HUES6 (cell line): Measurements from ENCODE around the gene TNS1.
"Not testable (repeated sequence)": the region's sequence is repeated elsewhere in the genome, so short reads cannot be mapped to it uniquely, and the experiment has no call there.

Experiments
- H3K27ac ChIP-seq: 2 replicates; pipeline ENCODE4 v1.7.0; 2013; ENCODE audit warnings: low read depth, mild to moderate bottlenecking, low read length, inconsistent platforms
- H3K27me3 ChIP-seq: 2 replicates; pipeline ENCODE4 v1.6.1; 2013; ENCODE audit warnings: low read length; ENCODE audit not compliant: control insufficient read depth, insufficient read depth
- H3K36me3 ChIP-seq: 2 replicates; pipeline ENCODE4 v1.6.1; 2013; ENCODE audit warnings: low read length; ENCODE audit not compliant: control insufficient read depth, insufficient read depth
- H3K4me1 ChIP-seq: 2 replicates; pipeline ENCODE4 v1.6.1; 2013; ENCODE audit warnings: low read length; ENCODE audit not compliant: control insufficient read depth, insufficient read depth
- H3K4me3 ChIP-seq: 2 replicates; pipeline ENCODE4 v1.5.1; 2013; ENCODE audit warnings: low read depth, low read length
- H3K9ac ChIP-seq: one replicate; pipeline ENCODE4 v1.6.1; 2013; ENCODE audit warnings: mild to moderate bottlenecking, low read length
- H3K9me3 ChIP-seq: 2 replicates; pipeline ENCODE4 v1.6.1; 2013; ENCODE audit warnings: low read depth, low read length; ENCODE audit not compliant: control insufficient read depth, insufficient read depth

Gene TNS1

GRCh38 chr2:217818293-217818850, 184.4 kb downstream of the TNS1 start:
- H3K4me3 ChIP-seq, result no peak overlapping the region
- no peaks in the 10 kb centered on the region for H3K9me3 ChIP-seq
- peaks cover 2% of the 10 kb centered on the region; the same call in 1 of the 2 replicates for H3K4me1 ChIP-seq
- H3K9ac ChIP-seq, result no peak overlapping the region
- no peaks in the 10 kb centered on the region for H3K27me3 ChIP-seq
- no peak overlapping the region for H3K27ac ChIP-seq
- H3K36me3 ChIP-seq, result 0 out of 2 replicates have a peak, but pooled peaks cover 2% of the 10 kb centered on the region

DNA sequence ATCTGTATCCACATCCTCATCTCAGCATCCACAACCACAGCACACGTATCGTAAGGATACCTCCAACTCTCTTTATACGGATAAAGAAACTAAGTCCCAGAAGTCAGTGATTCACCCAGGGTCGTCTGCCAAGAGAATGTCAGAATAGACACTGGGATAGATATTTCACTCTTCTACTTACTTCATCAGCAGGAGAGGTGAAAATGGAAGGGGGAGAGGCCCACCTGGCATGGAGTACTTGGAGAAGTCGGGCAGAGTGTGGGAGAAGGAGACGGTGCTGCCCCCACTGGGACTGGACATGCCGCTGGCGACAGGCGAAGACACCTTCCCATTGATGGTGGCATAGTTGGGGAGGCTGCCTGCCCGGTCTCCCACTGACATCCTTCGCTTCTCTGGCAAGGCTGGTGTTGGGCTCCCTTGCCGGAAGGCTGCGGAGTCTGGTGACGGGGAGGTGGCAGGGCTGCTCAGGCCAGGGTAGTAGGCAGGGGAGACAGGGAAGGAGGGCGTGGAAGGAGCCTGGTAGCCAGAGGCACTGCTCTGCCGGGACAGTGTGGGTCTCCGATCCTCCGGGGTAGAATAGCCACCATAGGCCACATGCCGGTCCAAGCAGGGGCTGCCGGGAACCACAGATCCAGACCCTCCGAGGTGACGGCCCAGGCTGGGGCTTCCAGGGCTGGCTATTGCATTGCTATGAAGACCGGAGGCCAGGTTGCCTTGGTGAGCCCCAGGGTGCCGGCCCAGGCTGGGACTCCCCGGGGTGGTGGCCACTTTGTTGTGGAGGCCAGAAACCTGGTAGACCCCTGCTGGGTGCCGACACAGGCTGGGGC, 185.1 kb downstream of the TNS1 start:
- Histone ChIP-seq H3K36me3 (0 out of 2 replicates have a peak, but pooled peaks cover 2% of the 10 kb centered on the region), H3K27ac (no peak overlapping the region)

DNA sequence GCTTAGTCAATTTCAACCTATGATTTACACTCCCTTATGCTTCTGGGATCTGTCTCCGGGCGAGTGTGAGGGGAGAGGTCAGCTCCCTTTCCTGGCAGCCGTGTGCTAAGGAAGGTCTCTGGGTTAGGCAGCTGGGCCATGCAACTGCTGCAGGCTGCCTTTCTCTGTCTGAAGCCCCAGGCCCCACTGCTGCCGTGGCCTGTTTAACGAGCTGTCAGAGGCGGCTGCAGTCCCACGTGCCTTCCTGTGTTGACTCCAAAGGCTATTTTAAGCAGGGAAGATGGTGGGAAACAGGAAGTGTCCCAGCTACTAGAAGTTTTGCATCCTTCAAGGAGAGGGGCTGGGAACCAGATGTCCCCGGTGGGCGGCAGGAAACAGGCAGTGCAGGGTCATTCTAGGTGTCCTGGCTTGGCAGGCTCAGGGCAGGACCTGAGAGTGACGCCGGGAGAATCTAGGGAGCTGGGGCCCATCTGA, 186.4 kb downstream of the TNS1 start:
- Histone ChIP-seq H3K27ac (no peak overlapping the region), H3K4me1 (peaks cover 2% of the 10 kb centered on the region; the same call in 1 of the 2 replicates), H3K9me3 (no peaks in the 10 kb centered on the region), H3K4me3 (no peak overlapping the region), H3K27me3 (no peaks in the 10 kb centered on the region), H3K36me3 (peaks cover 2% of the 10 kb centered on the region; the same call in 1 of the 2 replicates), H3K9ac (no peak overlapping the region)

More for the DNA sequence above, 185.1 kb downstream of the TNS1 start:
- Histone ChIP-seq H3K4me1 (peaks cover 2% of the 10 kb centered on the region; the same call in 1 of the 2 replicates), H3K9me3 (no peaks in the 10 kb centered on the region), H3K4me3 (no peak overlapping the region), H3K27me3 (no peaks in the 10 kb centered on the region), H3K9ac (no peak overlapping the region)

GRCh38 chr2:217813828-217814227, 189.0 kb downstream of the TNS1 start:
- no peak overlapping the region for H3K27ac ChIP-seq
- H3K4me1 ChIP-seq, result peaks cover 2% of the 10 kb centered on the region; the same call in 1 of the 2 replicates
- peaks cover 2% of the 10 kb centered on the region; the same call in 1 of the 2 replicates for H3K36me3 ChIP-seq
- no peak overlapping the region for H3K9ac ChIP-seq
- H3K9me3 ChIP-seq, result no peaks in the 10 kb centered on the region
- H3K27me3 ChIP-seq, result no peaks in the 10 kb centered on the region
- no peak overlapping the region for H3K4me3 ChIP-seq

DNA sequence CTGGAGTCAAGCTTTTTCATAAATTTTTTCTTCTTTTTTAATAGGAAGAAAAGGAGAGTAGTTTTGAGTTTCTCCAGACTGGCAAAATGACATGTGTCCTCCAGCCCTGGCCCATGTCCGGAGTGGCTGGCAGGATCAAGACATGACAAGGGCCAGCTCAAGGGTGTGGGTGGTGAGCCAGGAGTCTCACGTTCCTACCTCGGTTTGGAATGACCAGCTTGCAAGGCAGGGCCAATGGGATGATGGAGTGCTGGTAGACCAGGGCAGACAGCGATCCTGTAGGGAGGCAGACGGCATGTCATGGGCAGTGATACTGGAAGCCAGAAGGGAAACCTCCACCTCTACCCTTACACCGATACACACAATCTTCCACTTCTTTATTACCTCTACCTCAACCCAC, 190.6 kb downstream of the TNS1 start:
- Histone ChIP-seq H3K27me3 (no peaks in the 10 kb centered on the region), H3K4me1 (peaks cover 2% of the 10 kb centered on the region; the same call in 1 of the 2 replicates), H3K27ac (no peak overlapping the region), H3K4me3 (no peak overlapping the region), H3K9me3 (no peaks in the 10 kb centered on the region), H3K9ac (no peak overlapping the region), H3K36me3 (peaks cover 6% of the 10 kb centered on the region; the same call in 1 of the 2 replicates)

DNA sequence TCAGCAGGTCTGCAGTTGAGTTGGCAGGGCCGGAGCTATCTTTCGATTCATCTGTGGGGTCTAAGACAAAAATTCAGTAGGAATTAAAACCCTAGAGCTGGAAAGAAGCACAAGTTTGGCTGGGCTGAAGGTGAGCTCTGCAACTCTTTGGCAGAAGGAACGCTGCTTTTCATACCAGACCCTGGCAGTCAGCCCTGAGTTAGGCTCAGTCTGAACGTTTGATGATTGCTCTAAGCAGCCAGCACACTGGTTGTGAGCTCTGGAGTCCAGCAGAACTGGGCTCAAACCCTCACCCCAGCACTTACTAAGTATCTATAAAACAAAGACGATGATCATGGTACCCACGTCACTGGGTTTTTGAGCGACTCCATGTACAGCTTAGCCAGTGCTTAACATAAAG, 192.5 kb downstream of the TNS1 start:
- H3K9ac ChIP-seq, result no peak overlapping the region
- H3K27ac ChIP-seq, result no peak overlapping the region
- H3K4me3 ChIP-seq, result no peak overlapping the region
- peaks cover 6% of the 10 kb centered on the region; the same call in 1 of the 2 replicates for H3K36me3 ChIP-seq
- no peaks in the 10 kb centered on the region for H3K27me3 ChIP-seq
- H3K9me3 ChIP-seq, result no peaks in the 10 kb centered on the region
- H3K4me1 ChIP-seq, result no peaks in the 10 kb centered on the region

- Histone ChIP-seq H3K4me3 (no peak overlapping the region), H3K4me1 (no peaks in the 10 kb centered on the region), H3K27me3 (no peaks in the 10 kb centered on the region), H3K9me3 (no peaks in the 10 kb centered on the region), H3K9ac (no peak overlapping the region), H3K27ac (no peak overlapping the region), H3K36me3 (peaks cover 6% of the 10 kb centered on the region; the same call in 1 of the 2 replicates)
These were observed 193.1 kb downstream of the TNS1 start for GRCh38 chr2:217809736-217810135.

- H3K4me3 ChIP-seq, H3K27me3 ChIP-seq, H3K9ac ChIP-seq, H3K4me1 ChIP-seq, H3K9me3 ChIP-seq, H3K36me3 ChIP-seq, H3K27ac ChIP-seq: not testable (repeated sequence)
These were observed 193.8 kb downstream of the TNS1 start for GRCh38 chr2:217808967-217809366.

DNA sequence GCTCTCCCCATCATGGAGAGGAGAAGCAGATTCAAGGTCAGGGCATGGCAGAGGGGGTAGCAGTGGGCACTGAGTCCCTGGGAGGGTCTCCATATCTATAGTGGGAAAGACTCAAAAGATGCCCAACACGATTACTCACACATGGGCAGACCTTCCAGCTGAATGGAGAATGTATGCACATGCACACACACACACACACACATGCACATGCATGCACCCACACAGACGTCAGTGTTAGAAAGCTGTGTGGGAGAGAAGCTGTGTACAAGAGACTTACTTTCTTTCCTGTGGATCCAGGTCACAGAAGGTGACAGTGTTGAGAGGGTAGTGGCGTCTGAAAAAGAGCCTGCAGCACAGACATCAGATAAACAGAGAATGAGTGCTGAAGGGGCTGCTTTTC, 194.5 kb downstream of the TNS1 start:
- Histone ChIP-seq H3K27ac (no peak overlapping the region), H3K9me3 (no peaks in the 10 kb centered on the region), H3K9ac (no peak overlapping the region), H3K36me3 (peaks cover 4% of the 10 kb centered on the region; the same call in 1 of the 2 replicates), H3K4me1 (no peaks in the 10 kb centered on the region), H3K27me3 (no peaks in the 10 kb centered on the region), H3K4me3 (no peak overlapping the region)

GRCh38 chr2:217807753-217808152, 195.0 kb downstream of the TNS1 start:
- Histone ChIP-seq H3K9ac (no peak overlapping the region), H3K27ac (no peak overlapping the region), H3K36me3 (peaks cover 4% of the 10 kb centered on the region; the same call in 1 of the 2 replicates), H3K9me3 (no peaks in the 10 kb centered on the region), H3K4me1 (no peaks in the 10 kb centered on the region), H3K27me3 (no peaks in the 10 kb centered on the region), H3K4me3 (no peak overlapping the region)

DNA sequence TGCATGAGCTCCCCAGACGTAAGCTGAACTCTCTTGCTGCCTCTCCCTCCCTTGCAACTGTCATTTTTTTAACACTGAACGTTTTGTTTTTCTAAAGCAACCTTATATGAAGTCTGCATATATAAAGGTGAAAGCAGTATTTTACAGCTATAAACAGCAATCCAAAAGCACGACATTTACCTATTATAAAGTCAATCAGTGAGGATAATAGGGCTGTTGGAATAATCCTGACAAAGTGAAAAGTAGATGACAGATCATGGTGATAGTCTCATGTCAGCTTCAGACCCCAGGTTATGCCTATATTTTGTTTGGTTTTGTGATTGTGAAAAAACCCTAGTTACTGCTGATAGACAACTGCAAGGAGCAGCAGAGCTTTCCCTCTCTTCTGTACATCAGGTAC, 195.8 kb downstream of the TNS1 start:
- no peak overlapping the region for H3K4me3 ChIP-seq
- H3K36me3 ChIP-seq, result peaks cover 4% of the 10 kb centered on the region; the same call in 1 of the 2 replicates
- H3K27me3 ChIP-seq, result no peaks in the 10 kb centered on the region
- H3K9me3 ChIP-seq, result no peaks in the 10 kb centered on the region
- H3K27ac ChIP-seq, result no peak overlapping the region
- no peak overlapping the region for H3K9ac ChIP-seq
- H3K4me1 ChIP-seq, result no peaks in the 10 kb centered on the region
